H9 (cell line): ENCODE results near the gene SLCO4A1. TPM values are rescaled to one million over a fixed set of nuclear protein-coding genes. Genes with fewer than 3 reads are reported as not detected.

Experiments
- DNase-seq: peaks from one replicate; pipeline ENCODE4 v3.0.0-alpha.2; 2017
- H2AFZ ChIP-seq: one replicate; pipeline ENCODE4 v1.6.1; 2013; ENCODE audit warnings: mild to moderate bottlenecking, low read length, control low read depth, moderate library complexity
- H2AK5ac ChIP-seq: 2 replicates; pipeline ENCODE4 v1.6.1; 2013; ENCODE audit warnings: low read length, control low read depth, mixed read lengths; ENCODE audit not compliant: insufficient read length
- H2BK120ac ChIP-seq: one replicate; pipeline ENCODE4 v1.6.1; 2013; ENCODE audit warnings: low read depth, mild to moderate bottlenecking, low read length, control low read depth, inconsistent platforms; ENCODE audit not compliant: poor library complexity, severe bottlenecking
- H2BK12ac ChIP-seq: 2 replicates; pipeline ENCODE4 v1.6.1; 2013; ENCODE audit warnings: low read length, control low read depth, mixed read lengths, low read depth; ENCODE audit not compliant: insufficient read length
- H2BK15ac ChIP-seq: 2 replicates; pipeline ENCODE4 v1.6.1; 2013; ENCODE audit warnings: low read depth, low read length, control low read depth
- H2BK20ac ChIP-seq: one replicate; pipeline ENCODE4 v1.6.1; 2013; ENCODE audit warnings: low read depth, mild to moderate bottlenecking, low read length, control low read depth, inconsistent platforms; ENCODE audit not compliant: poor library complexity, severe bottlenecking
- H2BK5ac ChIP-seq: 2 replicates; pipeline ENCODE4 v1.6.1; 2013; ENCODE audit warnings: low read length, control low read depth, mixed read lengths; ENCODE audit not compliant: insufficient read length
- H3K14ac ChIP-seq: 2 replicates; pipeline ENCODE4 v1.6.1; 2013; ENCODE audit warnings: low read length, control low read depth; ENCODE audit not compliant: insufficient read depth
- H3K18ac ChIP-seq: 2 replicates; pipeline ENCODE4 v1.6.1; 2013; ENCODE audit warnings: low read depth, mild to moderate bottlenecking, mixed read lengths, low read length, control low read depth; ENCODE audit not compliant: insufficient read length
- H3K23ac ChIP-seq: 2 replicates; pipeline ENCODE4 v1.6.1; 2013; ENCODE audit warnings: low read length, control low read depth, mixed read lengths, low read depth; ENCODE audit not compliant: insufficient read length
- H3K23me2 ChIP-seq: 2 replicates; pipeline ENCODE4 v1.6.1; 2013; ENCODE audit warnings: low read depth, mild to moderate bottlenecking, mixed read lengths, low read length, control low read depth; ENCODE audit not compliant: insufficient read length, poor library complexity, severe bottlenecking
- H3K27ac ChIP-seq: 2 replicates; pipeline ENCODE4 v1.5.1; 2013; ENCODE audit warnings: low read length, control low read depth, mixed read lengths, low read depth; ENCODE audit not compliant: insufficient read length
- H3K27me3 ChIP-seq: 2 replicates; pipeline ENCODE4 v1.6.1; 2013; ENCODE audit warnings: low read length, control low read depth, inconsistent platforms; ENCODE audit not compliant: insufficient read depth
- H3K4ac ChIP-seq: 2 replicates; pipeline ENCODE4 v1.6.1; 2013; ENCODE audit warnings: low read depth, mild to moderate bottlenecking, control low read depth, inconsistent platforms, low read length, moderate library complexity
- H3K4me1 ChIP-seq: 2 replicates; pipeline ENCODE4 v1.6.1; 2013; ENCODE audit warnings: low read length, control low read depth, inconsistent platforms; ENCODE audit not compliant: insufficient read depth
- H3K4me2 ChIP-seq: 2 replicates; pipeline ENCODE4 v1.6.1; 2013; ENCODE audit warnings: low read length, control low read depth, mixed read lengths; ENCODE audit not compliant: insufficient read length, insufficient read depth
- H3K56ac ChIP-seq: 2 replicates; pipeline ENCODE4 v1.6.1; 2013; ENCODE audit warnings: low read depth, mild to moderate bottlenecking, mixed read lengths, low read length, control low read depth; ENCODE audit not compliant: insufficient read length
- H3K79me1 ChIP-seq: 2 replicates; pipeline ENCODE4 v1.6.1; 2013; ENCODE audit warnings: low read depth, mild to moderate bottlenecking, moderate library complexity, low read length, control low read depth, inconsistent platforms; ENCODE audit not compliant: insufficient read depth, poor library complexity, severe bottlenecking
- H3K79me2 ChIP-seq: 2 replicates; pipeline ENCODE4 v1.6.1; 2013; ENCODE audit warnings: low read length, control low read depth, inconsistent platforms; ENCODE audit not compliant: insufficient read depth
- H3K9ac ChIP-seq: 2 replicates; pipeline ENCODE4 v1.6.1; 2013; ENCODE audit warnings: low read length, control low read depth, mixed read lengths; ENCODE audit not compliant: insufficient read length; ENCODE audit errors: extremely low read depth
- H3K9me3 ChIP-seq: one replicate; pipeline ENCODE4 v1.6.1; 2013; ENCODE audit warnings: low read depth, low read length, inconsistent platforms; ENCODE audit not compliant: control insufficient read depth
- H3T11ph ChIP-seq: one replicate; pipeline ENCODE4 v1.6.1; 2013; ENCODE audit warnings: mild to moderate bottlenecking, low read length, control low read depth, inconsistent platforms
- H4K20me1 ChIP-seq: one replicate; pipeline ENCODE4 v1.6.1; 2013; ENCODE audit not compliant: control insufficient read depth, insufficient read length, insufficient read depth
- H4K5ac ChIP-seq: 2 replicates; pipeline ENCODE4 v1.6.1; 2013; ENCODE audit warnings: low read depth, mild to moderate bottlenecking, mixed read lengths, low read length, control low read depth; ENCODE audit not compliant: insufficient read length
- H4K8ac ChIP-seq: replicated peaks from 2 replicates; pipeline ENCODE4 v1.6.1; 2013; ENCODE audit warnings: low read length, control low read depth, mixed read lengths, low read depth; ENCODE audit not compliant: insufficient read length
- H4K91ac ChIP-seq: 2 replicates; pipeline ENCODE4 v1.6.1; 2013; ENCODE audit warnings: low read depth, mild to moderate bottlenecking, moderate library complexity, mixed read lengths, low read length, control low read depth; ENCODE audit not compliant: insufficient read length
- H3K27ac Mint-ChIP-seq, 3 experiments: 2 replicates in 2 of 3; 3 replicates in 1 of 3; pipeline ENCODE4 v1.8.0; 2020 to 2021; ENCODE audit warnings: mixed read lengths in 3 of 3, mild to moderate bottlenecking in 1 of 3, moderate library complexity in 1 of 3
- H3K27me3 Mint-ChIP-seq: 2 replicates; pipeline ENCODE4 v1.8.0; 2021; ENCODE audit warnings: low read depth, mild to moderate bottlenecking, moderate library complexity, mixed read lengths
- H3K36me3 Mint-ChIP-seq, 3 experiments: 2 replicates in 2 of 3; 3 replicates in 1 of 3; pipeline ENCODE4 v1.8.0; 2020 to 2021; ENCODE audit warnings: low read depth in 3 of 3, mixed read lengths in 3 of 3; ENCODE audit not compliant: insufficient read depth in 1 of 3
- H3K4me1 Mint-ChIP-seq, 2 experiments: 2 replicates each; pipeline ENCODE4 v1.8.0; 2020; ENCODE audit warnings: mixed read lengths in 2 of 2
- H3K4me3 Mint-ChIP-seq, 2 experiments: 2 replicates in 1 of 2; 3 replicates in 1 of 2; pipeline ENCODE4 v1.8.0; 2020 to 2021; ENCODE audit warnings: mild to moderate bottlenecking in 2 of 2, mixed read lengths in 2 of 2, moderate library complexity in 1 of 2
- H3K9me3 Mint-ChIP-seq, 2 experiments: 2 replicates in 1 of 2; 3 replicates in 1 of 2; pipeline ENCODE4 v1.8.0; 2020; ENCODE audit warnings: mild to moderate bottlenecking in 2 of 2, mixed read lengths in 2 of 2, moderate library complexity in 1 of 2
- CTCF ChIP-seq: fragments of 200-600 bp; sonication (generic); conservative IDR thresholded peaks from 3 replicates; pipeline ENCODE4 v1.8.0; 2021; ENCODE audit warnings: antibody characterized with exemption, mild to moderate bottlenecking
- WGBS: extraction: QIAGEN DNeasy Blood & Tissue Kit; methylation state at CpG from one replicate; pipeline ENCODE4 v1.1.7; 2013; ENCODE audit warnings: missing lambda C conversion rate, low lambda C conversion rate, mixed read lengths; ENCODE audit not compliant: insufficient read length; ENCODE audit errors: extremely low coverage; 5-methylcytosine and 5-hydroxymethylcytosine counted together
- total RNA-seq: library from RNA; stranded (reverse); gene quantifications from 2 replicates; pipeline ENCODE4 v1.2.1, GENCODE V29; 2021

The SLCO4A1 gene
- total RNA-seq, 1 experiment from 2014 or later, result 9.4 TPM

GRCh38 chr20:62715201-62715600 lies 72.9 kb downstream of the SLCO4A1 start:
- H3K79me2 ChIP-seq, result no peaks in the 10 kb centered on the region
- no peak overlapping the region for H2BK12ac ChIP-seq
- H2AFZ ChIP-seq, result no peak overlapping the region
- no peak overlapping the region for H3K27ac ChIP-seq
- no peak overlapping the region for H2BK5ac ChIP-seq
- no peak overlapping the region for H3K23ac ChIP-seq
- no CpG with 5 or more reads among the region's 10 CpGs for WGBS
- no peak overlapping the region for H3K4ac ChIP-seq
- H2AK5ac ChIP-seq, result no peak overlapping the region
- H4K91ac ChIP-seq, result no peak overlapping the region
- peaks cover under 1 to 8% of the 10 kb centered on the region in 2 experiments for H3K9me3 Mint-ChIP-seq
- H3K27ac Mint-ChIP-seq, result no peak overlapping the region
- no peak overlapping the region for H2BK15ac ChIP-seq
- H3K9ac ChIP-seq, result no peak overlapping the region
- H3K18ac ChIP-seq, result no peak overlapping the region
- DNase-seq, result no peak
- H3T11ph ChIP-seq, result no peak overlapping the region
- no peak overlapping the region for H3K4me2 ChIP-seq
- H3K9me3 ChIP-seq, result no peaks in the 10 kb centered on the region
- H3K4me1 Mint-ChIP-seq, result peaks cover 0 to 6% of the 10 kb centered on the region in 2 experiments; a peak in 2 of 4 replicates
- H2BK120ac ChIP-seq, result no peak overlapping the region
- no peak overlapping the region for H3K4me3 Mint-ChIP-seq
- H3K56ac ChIP-seq, result no peak overlapping the region
- peaks cover 0 to under 1% (median under 1%) of the 10 kb centered on the region in 3 experiments; a peak in 3 of 7 replicates for H3K36me3 Mint-ChIP-seq
- H3K4me1 ChIP-seq, result no peaks in the 10 kb centered on the region
- H4K8ac ChIP-seq, result no peak overlapping the region
- no peak overlapping the region for H3K14ac ChIP-seq
- H4K20me1 ChIP-seq, result peaks cover 2% of the 10 kb centered on the region
- no peak overlapping the region for H2BK20ac ChIP-seq
- H3K23me2 ChIP-seq, result no peaks in the 10 kb centered on the region
- TF ChIP-seq CTCF, result no peak
- no peaks in the 10 kb centered on the region for H3K79me1 ChIP-seq
- peaks cover 86% of the 10 kb centered on the region for H3K27me3 Mint-ChIP-seq
- H4K5ac ChIP-seq, result no peak overlapping the region
- H3K27me3 ChIP-seq, result peaks cover 2% of the 10 kb centered on the region; the same call in 1 of the 2 replicates
